GM18507 (cell line): ENCODE measurements around the gene BCAS3.

Experiments used
- DNase-seq: peaks from one replicate; pipeline ENCODE4 v3.0.0; 2011; ENCODE audit warnings: low read depth; ENCODE audit not compliant: insufficient read length; ENCODE audit errors: extremely low spot score
- FAIRE-seq: peaks from 2 replicates; lab custom pipeline; 2011; peaks lifted over from hg19 to GRCh38; lab: Jason Lieb, UNC

The BCAS3 gene

DNA sequence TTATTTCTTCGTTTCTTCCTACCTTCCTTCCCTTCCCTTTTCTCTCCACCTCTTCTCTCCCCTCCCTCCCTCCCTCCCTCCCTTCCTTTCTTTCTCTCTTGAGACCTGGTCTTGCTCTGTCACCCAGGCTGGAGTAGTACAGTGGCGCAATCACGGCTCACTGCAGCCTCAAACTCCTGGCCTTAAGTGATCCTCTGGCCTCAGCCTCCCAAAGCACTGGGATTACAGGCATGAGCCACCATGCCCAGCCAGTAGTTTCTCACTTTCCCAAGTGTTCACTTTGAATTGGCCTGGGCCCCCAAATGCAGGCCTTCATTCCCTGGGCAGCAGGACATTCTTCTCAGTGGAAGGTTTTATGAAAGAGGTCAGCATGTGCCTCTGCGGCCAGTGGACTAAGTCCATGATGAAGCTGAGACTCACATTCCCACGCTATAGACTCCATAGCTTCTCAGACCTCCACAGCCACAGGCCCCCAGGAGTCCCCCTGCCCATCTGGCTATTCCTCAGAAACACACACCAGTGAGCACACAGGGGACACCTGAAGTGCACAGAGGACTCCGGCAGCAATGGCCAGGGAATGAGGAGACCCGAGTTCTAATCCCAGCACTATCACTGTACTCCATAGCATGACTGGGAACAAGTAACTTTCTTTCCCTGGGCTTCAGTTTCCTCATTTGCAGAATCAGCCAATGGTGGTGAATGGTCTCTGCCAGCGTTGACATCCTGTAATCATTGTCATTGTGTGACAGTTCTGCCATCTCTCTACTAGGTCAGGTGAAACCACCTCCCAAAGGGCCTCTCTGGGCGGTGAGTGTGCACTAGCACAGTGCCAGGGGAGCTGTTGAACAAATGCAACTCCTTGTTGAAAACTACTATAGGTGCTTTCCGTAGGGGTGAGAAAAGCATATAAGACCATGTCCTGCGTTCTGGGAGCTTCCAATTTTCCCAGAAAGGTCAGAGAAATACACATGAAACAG is 652.8 kb downstream of the BCAS3 start:
- DNase-seq (no peak), FAIRE-seq (no peak)

DNA sequence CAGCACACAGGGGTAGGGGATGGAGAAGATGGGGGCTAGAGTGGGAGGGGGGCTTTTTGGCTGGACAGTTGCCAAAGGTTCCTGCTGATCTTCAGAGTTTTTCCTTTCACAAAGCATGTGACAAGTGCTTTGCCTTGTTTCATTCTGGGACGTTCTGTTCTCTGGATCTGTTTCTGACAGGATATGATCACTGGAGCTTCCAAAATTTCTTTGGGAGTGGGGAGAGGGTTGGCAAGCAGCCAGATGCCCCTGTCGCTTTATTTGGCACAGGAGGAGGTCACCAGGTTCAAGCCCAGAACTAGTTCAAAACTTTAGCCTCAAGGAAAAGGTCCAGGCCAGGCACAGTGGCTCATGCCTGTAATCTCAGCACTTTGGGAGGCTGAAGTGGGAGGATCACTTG is 653.5 kb downstream of the BCAS3 start:
- FAIRE-seq (no peak), DNase-seq (no peak)

DNA sequence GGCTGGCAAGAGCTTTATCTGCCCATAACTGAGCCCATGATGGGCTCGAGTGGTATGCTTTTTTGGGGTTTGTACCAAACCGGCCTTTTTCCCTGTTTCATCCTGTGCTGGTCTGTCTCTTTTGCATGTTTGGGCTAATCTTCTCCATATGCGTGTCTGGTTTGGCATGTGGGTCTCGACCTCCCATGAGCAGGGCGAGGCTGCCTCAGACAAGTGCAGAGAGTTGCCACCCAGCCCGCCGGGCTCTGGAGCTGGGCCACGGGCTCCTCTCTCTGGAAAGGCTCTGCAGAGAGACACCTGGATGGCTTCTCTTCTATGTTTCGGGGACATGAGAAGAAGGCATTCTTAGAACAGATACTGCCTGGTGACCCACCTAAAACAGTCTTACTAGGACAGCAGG is 654.2 kb downstream of the BCAS3 start:
- DNase-seq (no peak), FAIRE-seq (no peak)

DNA sequence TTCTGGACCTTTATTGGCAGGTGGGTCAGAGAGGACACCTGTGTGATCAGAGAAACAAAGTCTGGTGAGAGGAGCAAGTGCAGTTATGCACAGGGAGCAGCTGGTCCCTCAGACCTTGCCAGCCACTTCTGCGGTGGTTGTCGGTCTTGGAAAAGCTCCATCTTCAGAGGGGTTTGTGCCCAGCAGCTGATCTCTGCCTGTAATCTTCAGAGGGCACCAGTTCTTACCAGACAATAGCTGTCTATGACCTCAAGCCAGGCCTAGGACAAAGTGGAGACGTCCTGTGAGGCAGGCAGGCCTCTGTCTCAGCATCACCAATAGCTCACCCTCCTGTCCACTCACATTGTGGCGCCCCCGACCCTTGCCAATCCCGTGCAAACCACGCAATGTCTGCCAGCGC is 655.5 kb downstream of the BCAS3 start:
- DNase-seq = no peak
- no peak for FAIRE-seq

DNA sequence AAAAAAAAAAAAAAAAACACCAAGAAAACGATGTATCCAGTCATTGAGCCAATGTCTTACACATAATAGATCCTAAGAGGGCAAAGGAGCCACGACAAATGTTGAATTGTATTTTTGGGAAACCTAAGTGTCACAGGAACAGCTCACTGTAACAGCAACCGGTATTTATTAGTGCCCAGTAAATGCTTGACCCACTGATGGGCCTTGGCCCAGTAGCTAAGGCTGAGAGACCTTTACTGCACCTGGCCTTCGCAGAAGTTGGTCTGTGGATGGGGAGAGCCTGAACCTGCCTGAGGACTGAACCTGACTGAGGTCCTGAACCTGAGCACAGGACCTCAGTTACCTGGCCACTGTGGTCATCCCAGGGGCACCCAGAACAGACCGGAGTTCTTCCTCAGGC is 657.0 kb downstream of the BCAS3 start:
- no peak for DNase-seq
- no peak for FAIRE-seq

DNA sequence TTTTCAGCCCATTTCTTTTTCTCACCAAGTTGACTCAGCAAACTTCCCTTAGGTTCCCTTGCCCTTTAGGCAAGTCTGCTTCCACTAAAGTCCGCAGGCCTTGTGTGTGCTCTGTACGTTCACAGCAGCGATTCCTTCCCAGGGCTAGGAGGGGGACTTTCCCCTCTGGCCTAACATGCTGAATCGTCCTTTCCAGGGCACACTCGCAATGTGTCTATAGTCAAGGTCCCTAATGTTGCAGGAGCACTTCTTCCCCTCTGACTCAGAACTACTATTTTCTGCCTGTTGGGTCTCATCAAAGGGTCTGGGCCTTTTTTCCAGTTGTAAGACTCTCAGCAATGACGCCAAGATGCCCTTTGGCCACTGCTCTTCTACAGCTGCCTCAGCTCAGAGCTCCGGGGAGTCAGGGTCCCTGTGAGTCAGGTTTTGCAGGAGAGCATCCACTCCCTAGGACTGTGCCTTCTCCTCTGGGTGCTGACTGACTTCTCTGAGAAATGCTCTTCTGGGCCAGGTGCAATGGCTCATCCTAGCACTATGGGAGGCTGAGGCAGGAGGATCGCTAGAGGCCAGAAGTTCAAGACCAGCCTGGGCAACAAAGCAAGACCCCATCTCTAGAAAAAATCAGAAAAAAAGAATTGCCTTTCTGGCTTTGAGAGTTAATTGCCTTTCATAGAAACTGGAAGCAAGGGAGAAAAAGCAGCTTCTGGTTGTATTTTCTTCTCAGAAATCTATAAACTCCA is 657.6 kb downstream of the BCAS3 start:
- no peak for DNase-seq
- no peak for FAIRE-seq

DNA sequence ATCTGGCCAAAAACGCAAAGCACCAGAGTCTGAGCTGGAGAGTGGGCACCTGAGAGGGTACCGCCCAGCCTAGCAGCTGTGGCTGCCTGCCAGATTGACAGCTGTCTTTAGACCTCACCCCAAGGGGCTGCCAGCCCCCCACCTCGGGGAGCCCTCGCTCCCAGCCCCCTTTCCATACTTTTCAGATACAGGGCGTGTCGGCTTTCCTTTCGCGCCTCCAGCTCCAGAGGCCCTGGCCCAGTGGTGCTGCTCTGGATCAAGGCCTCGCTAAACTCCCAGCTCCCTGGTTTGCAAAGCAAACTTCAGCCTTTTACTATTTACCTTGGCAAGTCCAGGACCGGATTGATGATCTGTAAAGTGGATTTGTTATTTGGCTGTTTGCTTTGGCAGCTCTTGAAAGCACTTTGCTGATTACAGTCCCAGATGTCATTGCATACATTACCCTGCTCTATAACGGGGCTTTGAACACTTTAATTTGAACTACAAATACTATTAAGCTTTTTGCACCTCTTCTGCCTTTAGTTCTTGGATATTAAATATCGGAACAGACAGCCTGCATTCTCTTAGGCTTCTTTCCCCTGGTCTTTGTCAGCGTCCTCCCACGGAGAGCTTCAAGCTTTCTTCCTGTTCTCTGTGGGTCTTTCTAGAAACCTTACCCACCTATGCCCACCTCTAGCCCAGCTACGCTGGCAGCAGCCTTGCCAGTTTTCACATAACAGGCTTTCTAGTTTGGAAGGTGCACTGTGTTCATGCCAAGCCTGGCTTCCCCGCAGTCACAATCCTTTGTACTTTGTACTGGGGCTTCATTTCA is 658.4 kb downstream of the BCAS3 start:
- DNase-seq (no peak), FAIRE-seq (no peak)

DNA sequence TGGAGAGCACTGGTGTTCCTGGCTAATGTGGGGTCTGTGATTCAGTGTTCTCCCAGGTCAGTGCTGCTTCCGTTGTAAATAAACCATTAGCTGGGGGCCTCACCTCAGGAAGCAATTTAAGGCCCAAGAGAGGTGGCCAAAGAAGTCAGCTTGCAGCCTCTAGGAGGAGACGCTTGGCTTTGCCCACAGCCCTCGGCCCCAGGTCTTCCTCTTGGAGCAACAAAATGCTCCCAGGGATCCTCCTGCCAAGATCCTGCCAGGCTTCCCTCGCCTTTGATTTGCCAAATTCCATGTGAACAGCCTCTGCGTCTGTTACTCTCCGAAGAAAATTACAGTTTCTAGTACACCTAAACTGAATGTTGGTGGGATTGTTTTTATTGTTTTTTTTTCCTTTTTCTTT is 659.6 kb downstream of the BCAS3 start:
- DNase-seq = no peak
- no peak for FAIRE-seq

DNA sequence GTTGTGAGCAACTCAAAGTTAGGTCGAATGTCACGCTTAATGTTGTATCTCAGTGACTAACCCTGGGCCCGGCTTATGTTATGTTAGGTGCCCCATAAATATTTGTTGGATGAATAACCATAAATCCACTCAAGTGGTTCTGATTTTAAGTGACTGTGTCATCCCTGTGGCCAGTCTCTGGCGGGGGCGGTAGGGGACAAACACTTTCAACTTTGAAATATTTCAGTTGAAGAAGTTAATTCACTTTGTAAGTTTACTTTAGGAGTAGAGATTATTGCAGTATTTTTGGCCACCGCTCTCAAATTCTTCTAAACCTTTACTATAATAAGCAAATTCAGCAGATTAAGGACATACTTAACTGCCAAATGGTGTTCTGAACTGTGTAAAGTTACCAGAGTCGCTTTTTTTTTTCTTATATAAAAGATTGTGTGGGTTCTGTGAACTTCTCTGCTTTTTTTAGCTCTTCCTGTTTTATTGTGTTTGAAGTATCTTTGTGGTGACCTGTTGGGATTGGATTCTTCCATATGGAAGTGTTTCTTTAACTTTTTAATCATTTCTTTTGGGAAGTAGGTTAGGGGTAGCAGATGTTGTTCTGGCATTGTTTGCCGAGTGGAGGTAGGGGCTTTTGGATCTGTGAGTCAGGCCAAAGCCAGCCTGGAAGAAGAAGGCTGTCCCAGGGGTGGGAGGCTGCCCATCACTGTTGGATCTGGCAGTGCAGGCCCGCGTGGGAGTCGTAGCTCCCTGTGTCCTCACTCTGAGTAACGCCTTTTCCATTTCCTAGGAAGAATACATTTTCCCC is 660.5 kb downstream of the BCAS3 start:
- no peak for DNase-seq
- FAIRE-seq = no peak

DNA sequence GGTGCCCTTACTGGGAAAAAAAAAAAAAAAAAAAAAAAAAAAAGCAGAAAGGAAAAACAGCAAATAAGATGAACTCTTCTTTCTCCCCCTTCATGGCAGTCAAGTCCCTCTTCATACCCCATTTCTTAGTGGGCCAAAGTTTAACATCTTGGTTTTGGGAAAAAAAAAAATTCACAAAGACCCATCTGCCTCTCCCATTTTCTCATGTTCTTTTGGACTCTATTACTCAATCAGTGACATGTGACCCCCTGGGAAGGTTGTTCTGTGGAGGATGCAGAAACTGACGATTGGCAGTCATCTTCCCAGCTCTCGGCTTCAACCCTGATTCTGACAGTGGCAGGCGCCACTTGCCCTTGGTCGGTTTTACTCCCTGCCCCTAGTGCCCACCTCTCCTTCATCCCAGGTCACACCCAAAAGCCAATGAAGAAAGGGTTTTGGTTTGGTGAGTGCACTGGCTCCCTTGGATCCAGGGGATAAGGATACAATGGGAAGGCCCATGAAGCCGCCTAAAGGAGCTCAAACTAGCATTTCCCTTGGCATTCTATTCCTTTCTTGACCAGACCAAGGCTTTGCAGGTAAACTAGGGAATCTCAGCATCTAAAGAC is 661.3 kb downstream of the BCAS3 start:
- no peak for DNase-seq

DNA sequence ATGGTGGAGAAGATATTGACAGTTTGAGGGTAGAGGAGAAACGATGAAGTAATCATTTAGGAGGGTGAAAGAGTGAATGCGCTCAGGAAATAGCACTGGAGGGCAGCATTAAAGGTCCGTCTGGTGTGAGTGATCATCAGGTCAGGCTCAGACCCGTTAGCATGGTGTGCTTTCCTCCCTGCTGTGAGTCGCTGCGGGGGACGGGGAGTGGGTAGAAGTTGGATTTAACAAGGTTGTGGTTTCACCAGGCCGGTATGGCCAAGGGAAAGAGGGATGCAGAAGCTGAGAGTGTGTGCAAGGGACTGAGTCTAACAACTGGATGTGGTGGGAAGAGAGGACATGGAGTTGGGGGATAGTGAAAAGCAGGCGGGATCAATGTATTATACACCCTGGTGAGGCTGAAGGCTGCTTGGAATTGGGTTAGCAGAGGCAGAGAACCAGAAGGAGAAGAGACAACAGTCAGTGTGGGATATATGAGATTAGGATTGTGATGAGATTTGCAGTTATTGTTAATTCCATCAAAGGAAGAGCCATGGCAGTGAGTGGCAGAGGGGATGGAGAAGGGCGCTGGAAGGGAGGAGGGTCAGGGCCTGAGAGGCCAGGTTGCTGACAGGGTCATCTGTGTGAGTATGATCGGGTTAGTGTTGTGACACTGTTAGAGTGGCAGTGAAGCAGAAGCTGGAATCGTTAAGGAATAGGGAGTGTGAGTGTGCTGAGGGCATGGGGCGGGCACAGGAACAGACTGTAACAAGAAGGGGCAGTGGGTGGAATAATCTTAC is 663.0 kb downstream of the BCAS3 start:
- FAIRE-seq (no peak), DNase-seq (no peak)

More for the DNA sequence above, 661.3 kb downstream of the BCAS3 start:
- no peak for FAIRE-seq

DNA sequence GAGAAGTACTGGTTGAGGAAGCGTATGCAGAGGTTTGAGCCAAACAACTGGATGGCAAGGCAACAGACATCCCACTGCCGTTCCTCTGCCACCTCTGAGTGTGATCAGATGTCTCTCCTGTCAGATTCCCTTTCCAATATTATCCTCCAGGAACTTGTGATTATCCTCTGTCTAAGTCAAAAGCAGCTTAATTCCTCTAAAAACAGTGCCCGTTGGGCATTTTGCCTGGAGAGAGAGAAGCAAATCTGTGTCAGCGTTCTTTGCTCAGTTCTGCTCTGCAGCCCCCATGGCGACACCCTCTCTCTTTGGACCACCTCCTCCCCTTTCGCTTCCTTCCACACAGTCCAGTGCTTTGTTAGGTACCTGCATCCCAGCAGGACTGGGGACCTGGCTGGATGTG is 665.9 kb downstream of the BCAS3 start:
- FAIRE-seq = no peak

DNA sequence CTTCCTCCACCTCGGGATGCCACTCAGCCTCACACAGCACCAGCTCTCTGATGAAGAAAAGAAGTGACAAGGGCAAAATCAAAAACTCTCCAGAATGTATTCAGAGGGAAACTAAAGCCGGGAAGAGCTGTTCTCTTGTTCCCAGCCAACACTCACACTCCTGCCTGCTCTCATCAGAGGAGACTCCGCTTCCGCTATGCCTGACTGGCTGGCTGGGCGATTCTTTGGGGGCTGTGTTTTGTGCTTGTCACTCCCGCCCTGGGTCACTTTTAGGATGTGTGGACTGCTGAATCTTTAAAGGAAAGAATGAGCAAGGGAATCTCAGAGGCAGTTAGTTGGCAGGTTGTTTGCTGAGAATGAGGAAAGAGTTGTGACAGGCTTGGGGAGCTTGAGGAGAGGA is 667.4 kb downstream of the BCAS3 start:
- no peak for DNase-seq
- no peak for FAIRE-seq

More for the DNA sequence above, 665.9 kb downstream of the BCAS3 start:
- DNase-seq = no peak

DNA sequence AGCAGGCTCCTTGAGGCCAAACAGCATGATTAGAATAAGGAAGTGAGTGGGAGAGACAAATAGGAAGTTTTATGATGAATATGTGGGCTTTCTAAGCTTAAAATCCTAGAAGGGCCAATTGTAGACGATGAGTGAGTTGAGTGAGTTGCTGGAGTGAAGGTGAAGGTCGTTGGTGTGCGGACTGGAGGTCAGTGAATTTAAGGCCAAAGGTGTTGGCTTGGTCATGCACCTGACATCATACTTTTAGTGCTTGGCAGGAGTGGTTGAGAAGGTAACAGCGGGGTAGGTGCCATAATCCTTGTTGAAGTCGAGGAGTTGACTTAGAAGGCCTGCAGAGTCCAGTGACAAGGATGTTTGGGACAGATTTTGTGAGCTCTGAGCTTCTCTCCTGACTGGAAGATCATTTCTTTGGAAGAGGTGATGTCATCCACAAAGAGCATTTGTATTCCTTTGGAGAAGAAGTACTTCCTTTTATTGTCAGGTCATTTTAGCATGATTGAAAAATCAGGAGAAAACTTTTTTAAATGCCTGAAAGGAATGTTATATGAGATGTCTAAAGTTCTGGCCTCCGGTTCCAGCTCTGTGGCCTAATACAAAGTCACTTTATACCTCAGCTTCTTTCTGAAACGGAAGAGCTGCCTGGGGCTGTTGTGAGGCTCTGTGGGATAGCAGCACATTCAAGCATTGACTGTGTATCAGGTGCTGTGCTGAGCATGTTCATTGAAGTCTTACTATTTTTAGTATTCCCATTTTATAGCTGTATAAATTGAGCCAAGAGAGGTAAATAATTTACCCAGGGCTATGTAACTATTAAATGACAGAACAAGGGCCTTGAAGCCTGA is 668.4 kb downstream of the BCAS3 start:
- FAIRE-seq = no peak

DNA sequence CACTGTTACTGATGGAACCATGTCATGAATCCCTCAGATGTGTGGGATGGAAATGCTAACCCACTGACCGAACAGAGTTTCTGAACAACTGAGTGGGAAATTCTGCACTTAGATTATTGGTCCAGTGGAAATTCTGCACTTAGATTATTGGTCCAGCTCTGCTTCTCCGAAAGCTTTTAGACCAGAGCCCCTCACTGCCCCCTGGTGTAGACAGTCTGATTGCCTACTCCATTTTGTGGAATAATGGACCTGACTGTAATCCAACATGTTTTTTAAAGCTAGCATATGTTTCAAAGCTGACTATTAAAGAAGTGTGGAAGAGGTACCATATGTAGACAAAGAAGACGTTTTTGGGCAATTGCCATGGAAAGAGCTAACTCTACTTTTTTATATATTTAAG is 671.7 kb downstream of the BCAS3 start:
- DNase-seq = no peak
- FAIRE-seq = no peak

More for the DNA sequence above, 668.4 kb downstream of the BCAS3 start:
- no peak for DNase-seq

DNA sequence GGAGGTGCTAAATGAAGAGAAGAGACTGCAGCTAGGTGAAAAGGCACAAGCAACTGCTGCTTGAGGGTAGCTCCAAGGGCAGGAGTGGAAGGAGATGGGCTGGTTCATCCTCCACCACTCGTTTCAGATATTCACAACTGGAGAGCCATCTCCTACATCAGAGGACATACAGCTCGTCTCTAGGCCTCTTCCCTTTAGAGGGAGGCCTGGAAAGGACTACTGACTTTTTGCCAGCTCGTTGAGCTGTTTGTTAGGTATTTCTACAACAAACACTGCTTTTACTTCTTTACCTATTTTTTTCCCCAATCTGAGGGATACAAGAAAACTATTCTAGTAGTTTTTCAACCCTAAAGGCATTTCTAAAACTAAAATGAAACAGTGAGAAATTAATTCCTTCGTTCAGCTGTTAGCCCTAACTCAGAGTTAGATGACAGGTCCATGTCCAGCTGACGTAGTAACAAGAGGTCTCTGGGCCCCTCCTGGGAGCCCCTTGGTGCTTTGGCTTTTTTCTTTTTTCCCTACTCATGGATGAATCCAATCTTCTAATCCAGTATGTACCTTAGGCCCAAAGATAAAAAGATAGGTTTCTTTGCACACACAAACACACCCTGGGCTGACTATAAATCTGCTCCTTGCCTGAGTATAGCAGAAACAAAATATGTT is 674.2 kb downstream of the BCAS3 start:
- DNase-seq (no peak), FAIRE-seq (no peak)

DNA sequence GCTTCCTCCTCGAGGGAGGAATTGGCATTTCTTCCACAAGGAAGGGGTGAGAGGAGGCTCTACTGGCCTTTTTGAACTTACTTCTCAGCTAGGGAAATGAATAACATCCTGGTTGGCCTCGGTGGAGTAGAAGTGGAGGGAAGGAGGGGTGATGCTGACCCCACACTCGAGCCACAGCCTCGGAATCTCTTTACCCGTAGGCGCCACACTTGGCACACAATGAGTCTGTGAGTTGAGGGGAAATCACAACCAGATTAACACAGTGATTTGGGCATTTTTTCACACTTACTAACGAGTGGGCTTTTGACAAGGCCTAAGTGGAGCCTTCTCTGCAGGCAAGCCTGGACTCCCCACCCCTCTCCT is 674.7 kb downstream of the BCAS3 start:
- no peak for DNase-seq
- no peak for FAIRE-seq
